Ectodermal cell (in vitro differentiated cells): ENCODE results near the gene IQGAP3.

Source experiments
- H3K27ac ChIP-seq: 2 replicates; pipeline ENCODE4 v1.7.0; 2013; ENCODE audit warnings: mild to moderate bottlenecking, low read depth, low read length; ENCODE audit not compliant: insufficient read depth, poor library complexity, severe bottlenecking
- H3K27me3 ChIP-seq: 2 replicates; pipeline ENCODE4 v1.7.0; 2013; ENCODE audit warnings: mild to moderate bottlenecking, low read length; ENCODE audit not compliant: insufficient read depth, control insufficient read depth, poor library complexity, severe bottlenecking
- H3K36me3 ChIP-seq: one replicate; pipeline ENCODE4 v1.7.0; 2013; ENCODE audit warnings: low read length; ENCODE audit not compliant: control insufficient read depth, insufficient read depth
- H3K4me1 ChIP-seq: one replicate; pipeline ENCODE4 v1.7.0; 2013; ENCODE audit warnings: low read length; ENCODE audit not compliant: control insufficient read depth, insufficient read depth
- H3K4me3 ChIP-seq: 2 replicates; pipeline ENCODE4 v1.7.0; 2013; ENCODE audit warnings: low read depth, low read length, control low read depth; ENCODE audit not compliant: insufficient read depth
- H3K9me3 ChIP-seq: 2 replicates; pipeline ENCODE4 v1.7.0; 2013; ENCODE audit warnings: mild to moderate bottlenecking, low read length, moderate library complexity; ENCODE audit not compliant: control insufficient read depth
- WGBS, 2 experiments: methylation state at CpG; one replicate each; pipeline ENCODE4 v1.1.7; 2013; ENCODE audit warnings: missing lambda C conversion rate in 2 of 2; 5-methylcytosine and 5-hydroxymethylcytosine counted together

IQGAP3 gene

GRCh38 chr1:156571261-156571852, 1.0 kb downstream of the IQGAP3 start:
- Histone ChIP-seq H3K4me3 (peak overlapping the region; percentile 84), H3K27me3 (no peaks in the 10 kb centered on the region), H3K9me3 (no peaks in the 10 kb centered on the region), H3K4me1 (peaks cover 7% of the 10 kb centered on the region), H3K27ac (no peak overlapping the region), H3K36me3 (no peaks in the 10 kb centered on the region)
- 81 to 83% methylated on average over 3 to 4 of the region's 4 CpGs for WGBS, 2 experiments

GRCh38 chr1:156566436-156566835, 5.9 kb downstream of the IQGAP3 start:
- 92% methylated on average over 4 of the region's 4 CpGs for WGBS, 2 experiments
- H3K9me3 ChIP-seq, result no peaks in the 10 kb centered on the region
- H3K36me3 ChIP-seq, result peaks cover 18% of the 10 kb centered on the region
- H3K27ac ChIP-seq, result no peak overlapping the region
- no peaks in the 10 kb centered on the region for H3K27me3 ChIP-seq
- no peak overlapping the region for H3K4me3 ChIP-seq
- H3K4me1 ChIP-seq, result peaks cover 5% of the 10 kb centered on the region

- H3K27ac ChIP-seq, result no peak overlapping the region
- no peak overlapping the region for H3K4me3 ChIP-seq
- H3K9me3 ChIP-seq, result no peaks in the 10 kb centered on the region
- 96 to 100% methylated on average over 1 to 2 of the region's 2 CpGs for WGBS, 2 experiments
- peaks cover 19% of the 10 kb centered on the region for H3K36me3 ChIP-seq
- H3K27me3 ChIP-seq, result no peaks in the 10 kb centered on the region
- no peaks in the 10 kb centered on the region for H3K4me1 ChIP-seq
These were observed 6.8 kb downstream of the IQGAP3 start for GRCh38 chr1:156565519-156565918.

GRCh38 chr1:156560585-156561163, 11.7 kb downstream of the IQGAP3 start:
- H3K9me3 ChIP-seq, result no peaks in the 10 kb centered on the region
- H3K4me1 ChIP-seq, result no peaks in the 10 kb centered on the region
- no peak overlapping the region for H3K27ac ChIP-seq
- H3K4me3 ChIP-seq, result no peak overlapping the region
- WGBS, 2 experiments, result 73 to 74% methylated on average over 5 of the region's 5 CpGs
- H3K27me3 ChIP-seq, result no peaks in the 10 kb centered on the region
- peaks cover 37% of the 10 kb centered on the region for H3K36me3 ChIP-seq

- WGBS, 2 experiments, result 80 to 85% methylated on average over 5 of the region's 5 CpGs
- Histone ChIP-seq H3K9me3 (no peaks in the 10 kb centered on the region), H3K27ac (no peak overlapping the region), H3K4me1 (no peaks in the 10 kb centered on the region), H3K36me3 (peaks cover 33% of the 10 kb centered on the region), H3K27me3 (no peaks in the 10 kb centered on the region), H3K4me3 (no peak overlapping the region)
These were observed 12.5 kb downstream of the IQGAP3 start for GRCh38 chr1:156559797-156560385.

GRCh38 chr1:156559086-156559796, 13.1 kb downstream of the IQGAP3 start:
- Histone ChIP-seq H3K9me3 (no peaks in the 10 kb centered on the region), H3K27ac (no peak overlapping the region), H3K4me1 (no peaks in the 10 kb centered on the region), H3K4me3 (no peak overlapping the region), H3K27me3 (no peaks in the 10 kb centered on the region), H3K36me3 (peaks cover 30% of the 10 kb centered on the region)
- 89% methylated on average over 7 of the region's 8 CpGs for WGBS, 2 experiments

- no peak overlapping the region for H3K4me3 ChIP-seq
These were observed 16.0 kb downstream of the IQGAP3 start for GRCh38 chr1:156556354-156556753.

GRCh38 chr1:156555715-156556114, 16.6 kb downstream of the IQGAP3 start:
- Histone ChIP-seq H3K27me3 (no peaks in the 10 kb centered on the region), H3K4me1 (no peaks in the 10 kb centered on the region), H3K27ac (no peak overlapping the region), H3K36me3 (peaks cover 25% of the 10 kb centered on the region), H3K9me3 (no peaks in the 10 kb centered on the region), H3K4me3 (no peak overlapping the region)
- WGBS, 2 experiments, result 63 to 77% methylated on average over 2 of the region's 2 CpGs

More at GRCh38 chr1:156556354-156556753, 16.0 kb downstream of the IQGAP3 start:
- Histone ChIP-seq H3K36me3 (peaks cover 25% of the 10 kb centered on the region), H3K9me3 (no peaks in the 10 kb centered on the region), H3K4me1 (no peaks in the 10 kb centered on the region), H3K27me3 (no peaks in the 10 kb centered on the region), H3K27ac (no peak overlapping the region)
- 82 to 85% methylated on average over 9 of the region's 9 CpGs for WGBS, 2 experiments

GRCh38 chr1:156554971-156555370, 17.4 kb downstream of the IQGAP3 start:
- Histone ChIP-seq H3K36me3 (peaks cover 19% of the 10 kb centered on the region), H3K9me3 (no peaks in the 10 kb centered on the region)
- 82% methylated on average over 8 of the region's 8 CpGs for WGBS, 2 experiments

GRCh38 chr1:156553860-156554485, 18.4 kb downstream of the IQGAP3 start:
- H3K4me1 ChIP-seq, result no peaks in the 10 kb centered on the region
- H3K27me3 ChIP-seq, result no peaks in the 10 kb centered on the region
- no peaks in the 10 kb centered on the region for H3K9me3 ChIP-seq
- no peak overlapping the region for H3K4me3 ChIP-seq
- WGBS, 2 experiments, result 95 to 96% methylated on average over 6 of the region's 6 CpGs
- H3K27ac ChIP-seq, result no peak overlapping the region
- peaks cover 17% of the 10 kb centered on the region for H3K36me3 ChIP-seq

More at GRCh38 chr1:156554971-156555370, 17.4 kb downstream of the IQGAP3 start:
- Histone ChIP-seq H3K27me3 (no peaks in the 10 kb centered on the region), H3K4me1 (no peaks in the 10 kb centered on the region), H3K4me3 (no peak overlapping the region), H3K27ac (no peak overlapping the region)
